GM12874 (cell line): Measurements from ENCODE around the gene CREB5.

Experiments used
- TF ChIP-seq, protein P1 (sequence below): IDR thresholded peaks from 2 replicates; pipeline ENCODE4 v1.5.1; 2011; ENCODE audit warnings: low read depth, mild to moderate bottlenecking, control low read depth, low read length, moderate library complexity; ENCODE audit not compliant: insufficient read depth

The CREB5 gene

DNA sequence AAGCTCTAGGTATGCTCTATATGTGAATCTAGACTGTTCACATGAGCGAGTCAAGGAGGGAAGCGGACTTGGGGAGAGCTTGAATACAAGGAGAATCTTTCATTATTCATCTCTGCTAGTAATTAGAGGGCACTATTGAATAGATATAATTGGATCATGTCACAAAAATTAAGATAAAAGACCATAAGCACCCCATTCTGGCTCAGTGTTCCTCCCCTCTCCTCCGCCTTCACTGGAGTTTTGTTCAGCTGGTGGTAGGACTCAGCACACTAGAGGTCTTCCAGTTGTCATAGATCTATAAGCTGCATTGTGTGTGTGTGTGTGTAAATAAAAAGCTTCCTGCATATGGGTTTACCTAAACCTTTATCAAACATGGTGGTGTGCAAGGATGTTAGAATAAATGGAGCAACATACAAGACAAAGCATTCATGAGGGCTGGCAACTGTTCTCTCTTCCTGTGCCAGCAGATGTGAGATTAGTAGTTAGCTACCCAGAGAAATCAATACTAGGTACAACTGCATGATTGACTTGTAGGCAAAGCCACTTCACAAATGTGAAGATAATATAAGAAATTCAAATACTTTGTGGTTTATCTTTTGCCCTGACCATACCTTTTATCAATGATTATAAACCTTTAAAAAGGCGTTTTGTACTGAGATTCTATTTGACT is 142.6 kb downstream of the CREB5 start:
- TF ChIP-seq, protein P1, sequence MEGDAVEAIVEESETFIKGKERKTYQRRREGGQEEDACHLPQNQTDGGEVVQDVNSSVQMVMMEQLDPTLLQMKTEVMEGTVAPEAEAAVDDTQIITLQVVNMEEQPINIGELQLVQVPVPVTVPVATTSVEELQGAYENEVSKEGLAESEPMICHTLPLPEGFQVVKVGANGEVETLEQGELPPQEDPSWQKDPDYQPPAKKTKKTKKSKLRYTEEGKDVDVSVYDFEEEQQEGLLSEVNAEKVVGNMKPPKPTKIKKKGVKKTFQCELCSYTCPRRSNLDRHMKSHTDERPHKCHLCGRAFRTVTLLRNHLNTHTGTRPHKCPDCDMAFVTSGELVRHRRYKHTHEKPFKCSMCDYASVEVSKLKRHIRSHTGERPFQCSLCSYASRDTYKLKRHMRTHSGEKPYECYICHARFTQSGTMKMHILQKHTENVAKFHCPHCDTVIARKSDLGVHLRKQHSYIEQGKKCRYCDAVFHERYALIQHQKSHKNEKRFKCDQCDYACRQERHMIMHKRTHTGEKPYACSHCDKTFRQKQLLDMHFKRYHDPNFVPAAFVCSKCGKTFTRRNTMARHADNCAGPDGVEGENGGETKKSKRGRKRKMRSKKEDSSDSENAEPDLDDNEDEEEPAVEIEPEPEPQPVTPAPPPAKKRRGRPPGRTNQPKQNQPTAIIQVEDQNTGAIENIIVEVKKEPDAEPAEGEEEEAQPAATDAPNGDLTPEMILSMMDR, result no peak

DNA sequence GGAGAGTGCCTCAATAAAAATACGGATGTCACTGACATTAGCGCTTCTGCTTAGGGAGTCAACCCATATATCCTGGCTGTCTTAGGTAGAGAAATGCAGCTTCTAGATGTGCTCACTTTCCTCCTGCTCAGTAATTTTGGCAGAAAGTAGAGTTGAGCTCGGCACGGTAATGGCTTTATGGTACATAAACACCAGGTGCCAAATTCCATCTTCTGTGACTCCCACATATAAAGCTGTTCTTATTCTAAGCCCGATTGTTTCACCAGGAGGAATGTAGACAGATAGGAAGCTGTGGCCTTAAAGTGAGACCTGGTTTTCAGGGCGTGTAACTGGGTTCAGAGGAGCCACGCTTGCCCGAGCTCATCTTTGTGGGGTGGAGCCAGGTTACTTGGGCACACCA is 143.7 kb downstream of the CREB5 start:
- TF ChIP-seq, protein P1, result no peak

DNA sequence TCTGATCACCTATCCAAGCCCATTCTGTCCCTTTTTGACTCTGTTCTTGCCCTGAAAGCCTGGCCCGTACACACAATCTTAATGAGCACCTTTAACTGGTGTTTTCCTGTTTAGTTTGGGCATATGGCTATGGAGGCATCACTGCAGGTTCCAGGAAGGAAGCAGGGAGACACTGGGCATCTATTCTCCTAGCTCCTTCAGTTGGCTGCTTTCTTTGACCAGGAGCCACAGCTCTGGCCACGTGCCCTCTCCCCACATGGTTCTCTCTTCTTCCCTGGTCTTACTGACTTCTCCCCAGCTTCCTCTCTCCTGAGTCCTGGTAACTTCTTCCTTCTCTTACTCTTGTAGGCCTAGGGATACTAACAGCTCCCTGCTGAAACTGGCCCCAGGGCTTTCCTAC is 144.4 kb downstream of the CREB5 start:
- TF ChIP-seq, protein P1, result no peak

DNA sequence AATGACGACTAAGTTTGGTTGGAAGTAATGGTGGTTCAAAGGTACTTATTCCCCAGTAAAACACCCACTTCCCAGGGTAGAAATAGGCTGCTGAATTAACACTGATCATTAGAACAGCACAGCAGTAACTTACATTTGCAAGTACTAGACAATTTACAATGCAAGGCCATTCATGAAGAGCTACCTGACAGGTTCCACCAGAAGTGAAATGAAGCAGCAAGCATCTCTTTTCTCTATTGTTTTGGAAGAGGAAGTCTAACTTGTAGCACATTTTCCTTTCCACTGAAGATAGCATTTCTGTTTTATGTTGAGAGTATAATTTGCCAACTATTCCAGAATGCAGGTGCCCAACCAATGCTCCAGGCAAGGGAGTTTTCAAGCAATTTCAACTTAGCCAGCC is 145.9 kb downstream of the CREB5 start:
- TF ChIP-seq, protein P1, result no peak

DNA sequence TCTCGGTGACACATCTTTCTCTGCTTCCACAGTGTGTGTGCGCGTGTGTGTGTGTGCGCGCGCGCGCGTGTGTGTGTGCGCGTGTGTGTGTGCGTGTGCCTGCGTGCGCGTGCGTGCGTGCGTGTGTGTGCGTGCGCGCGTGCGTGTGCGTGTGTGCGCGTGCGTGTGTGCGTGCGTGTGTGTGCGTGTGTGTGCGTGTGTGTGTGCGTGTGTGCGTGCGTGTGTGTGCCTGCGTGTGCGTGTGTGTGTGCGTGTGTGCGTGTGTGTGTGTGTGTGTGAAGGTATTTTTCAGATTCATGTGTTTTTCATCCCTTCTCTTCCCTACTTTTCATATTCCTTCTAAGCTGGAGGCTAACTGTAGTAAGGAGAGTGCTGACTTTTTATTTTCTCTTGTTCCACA is 148.4 kb downstream of the CREB5 start:
- TF ChIP-seq, protein P1, result no peak

DNA sequence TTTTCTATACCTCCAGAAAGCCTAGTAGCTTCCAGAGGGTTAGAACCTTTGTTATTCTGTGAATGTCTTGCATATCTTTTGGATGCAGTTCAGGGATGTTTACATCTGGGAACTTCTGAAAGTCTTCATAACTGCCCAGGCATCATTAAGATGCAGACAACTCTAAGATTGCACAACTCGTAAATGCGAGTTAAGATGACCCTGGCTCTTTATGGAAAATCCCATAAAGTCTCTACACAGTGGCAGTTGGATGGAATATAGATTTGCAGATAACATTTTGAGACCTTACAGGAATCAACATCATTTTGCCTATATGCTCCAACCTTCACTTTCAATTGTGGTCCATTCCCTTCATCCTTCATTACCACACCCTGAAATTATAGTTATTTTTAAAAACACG is 151.7 kb downstream of the CREB5 start:
- TF ChIP-seq, protein P1, result no peak

DNA sequence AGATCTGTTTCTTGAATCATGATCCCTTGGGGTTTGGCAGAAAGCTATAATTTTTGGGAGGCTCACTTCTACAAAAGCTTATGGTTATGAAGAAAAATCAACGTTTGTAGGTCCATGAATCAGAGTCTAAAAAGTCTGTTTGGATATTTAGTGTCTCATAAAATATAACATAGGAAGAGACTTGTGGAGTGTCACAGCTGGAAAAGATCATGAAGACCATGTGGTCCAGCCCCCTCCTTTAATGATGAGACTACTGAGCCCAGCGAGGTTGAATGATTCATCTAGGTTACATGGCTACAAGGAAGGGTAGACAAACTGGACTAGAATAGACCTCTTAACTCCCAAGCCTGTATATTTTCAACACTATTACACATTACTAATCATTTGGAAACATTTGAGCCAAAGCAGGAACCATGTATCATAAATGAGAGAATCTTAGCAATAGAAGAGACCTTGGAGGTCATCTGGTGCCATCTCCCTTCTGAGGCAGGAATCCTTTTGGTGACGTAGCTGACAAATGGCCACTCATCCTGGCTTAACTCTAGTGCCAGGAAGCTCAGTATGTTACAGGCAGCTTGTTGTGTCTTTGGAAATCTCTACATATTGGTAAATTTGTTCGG is 152.5 kb downstream of the CREB5 start:
- TF ChIP-seq, protein P1, result no peak
